ENCODE data around the gene SRXN1. TPM values are rescaled to one million over a fixed set of nuclear protein-coding genes. Genes with fewer than 3 reads are reported as not detected.

Gene SRXN1
- total and polyA plus RNA-seq, 9 of the 15 experiments (the other 6 are each of a cell fraction or from before 2014, with no cell fraction given) = 6.8 to 36.4 (median 21.6) TPM

DNA sequence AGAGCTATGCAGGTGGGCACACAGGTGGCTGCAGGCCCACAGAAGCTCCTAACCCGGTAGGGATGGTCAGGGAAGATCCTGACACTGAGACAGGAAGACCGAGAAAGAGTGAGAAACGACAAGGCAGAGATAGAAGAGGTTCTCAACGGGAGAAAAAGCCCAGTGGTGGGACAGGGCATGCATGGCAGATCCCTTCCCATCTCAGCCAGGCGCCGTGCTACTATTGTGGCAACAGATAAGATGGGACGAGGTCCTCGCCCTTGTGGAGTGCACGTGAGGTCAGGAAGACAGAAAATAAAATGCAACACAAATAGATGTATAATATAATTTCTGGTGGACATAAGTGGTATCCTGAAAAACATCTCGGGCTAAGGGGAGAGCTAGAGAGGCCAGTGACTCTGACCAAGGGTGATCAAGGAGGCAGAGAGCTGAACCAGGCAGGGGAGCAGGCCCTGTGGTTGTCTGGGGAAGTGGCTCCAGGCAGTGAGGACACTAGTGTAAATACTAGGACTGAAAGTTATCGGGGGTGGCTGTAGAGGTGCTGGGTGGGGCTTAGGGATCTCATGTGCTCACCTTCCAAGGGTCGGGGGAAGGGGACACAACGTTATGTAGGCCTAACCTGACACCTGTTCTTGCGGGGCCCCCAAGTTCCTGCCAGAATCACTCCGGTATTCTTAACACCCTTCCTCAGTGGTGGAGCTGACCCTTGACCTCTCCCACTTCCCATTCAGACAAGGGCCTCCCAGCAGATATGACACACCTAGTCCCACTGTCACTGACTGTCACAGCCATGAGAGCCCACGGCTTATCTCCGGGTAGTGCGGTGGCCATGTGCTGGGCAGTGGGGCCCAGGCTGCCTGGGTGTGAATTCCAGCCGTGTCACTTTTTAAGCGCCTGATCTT is 1.0 kb downstream of the SRXN1 start (continued):
- no peak for TF ChIP-seq DMBX1 (CRISPR knock-in tag; IDR thresholded peaks at IDR 0.05; ENCODE audit: borderline replicate concordance)
- TF ChIP-seq MTA3 (IDR thresholded peaks at IDR 0.05; ENCODE audit: borderline replicate concordance) = no peak
- no peak; the same call in 1 of the 2 replicates for TF ChIP-seq SMARCA4 (IDR thresholded peaks at IDR 0.05)
- no peak for TF ChIP-seq ELF1 (tag; IDR thresholded peaks at IDR 0.05)
- no peak for TF ChIP-seq RFX5 (IDR thresholded peaks at IDR 0.05; ENCODE audit: low read depth, low read length)
- TF ChIP-seq FOXP1 (CRISPR knock-in tag; IDR thresholded peaks at IDR 0.05) = peak; percentile 13; the same call in 1 of the 2 replicates
- TF ChIP-seq CBX2 (IDR thresholded peaks at IDR 0.05; ENCODE audit: insufficient read depth, low read length, poor library complexity, severe bottlenecking) = no peak
- TF ChIP-seq, protein P1, sequence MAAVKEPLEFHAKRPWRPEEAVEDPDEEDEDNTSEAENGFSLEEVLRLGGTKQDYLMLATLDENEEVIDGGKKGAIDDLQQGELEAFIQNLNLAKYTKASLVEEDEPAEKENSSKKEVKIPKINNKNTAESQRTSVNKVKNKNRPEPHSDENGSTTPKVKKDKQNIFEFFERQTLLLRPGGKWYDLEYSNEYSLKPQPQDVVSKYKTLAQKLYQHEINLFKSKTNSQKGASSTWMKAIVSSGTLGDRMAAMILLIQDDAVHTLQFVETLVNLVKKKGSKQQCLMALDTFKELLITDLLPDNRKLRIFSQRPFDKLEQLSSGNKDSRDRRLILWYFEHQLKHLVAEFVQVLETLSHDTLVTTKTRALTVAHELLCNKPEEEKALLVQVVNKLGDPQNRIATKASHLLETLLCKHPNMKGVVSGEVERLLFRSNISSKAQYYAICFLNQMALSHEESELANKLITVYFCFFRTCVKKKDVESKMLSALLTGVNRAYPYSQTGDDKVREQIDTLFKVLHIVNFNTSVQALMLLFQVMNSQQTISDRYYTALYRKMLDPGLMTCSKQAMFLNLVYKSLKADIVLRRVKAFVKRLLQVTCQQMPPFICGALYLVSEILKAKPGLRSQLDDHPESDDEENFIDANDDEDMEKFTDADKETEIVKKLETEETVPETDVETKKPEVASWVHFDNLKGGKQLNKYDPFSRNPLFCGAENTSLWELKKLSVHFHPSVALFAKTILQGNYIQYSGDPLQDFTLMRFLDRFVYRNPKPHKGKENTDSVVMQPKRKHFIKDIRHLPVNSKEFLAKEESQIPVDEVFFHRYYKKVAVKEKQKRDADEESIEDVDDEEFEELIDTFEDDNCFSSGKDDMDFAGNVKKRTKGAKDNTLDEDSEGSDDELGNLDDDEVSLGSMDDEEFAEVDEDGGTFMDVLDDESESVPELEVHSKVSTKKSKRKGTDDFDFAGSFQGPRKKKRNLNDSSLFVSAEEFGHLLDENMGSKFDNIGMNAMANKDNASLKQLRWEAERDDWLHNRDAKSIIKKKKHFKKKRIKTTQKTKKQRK (IDR thresholded peaks at IDR 0.05; ENCODE audit: borderline replicate concordance, low read depth, low read length) = no peak
- TF ChIP-seq ARNT (IDR thresholded peaks at IDR 0.05) = no peak
- no peak for TF ChIP-seq NFE2L1 (tag; IDR thresholded peaks at IDR 0.05; ENCODE audit: borderline replicate concordance, low read depth)
- TF ChIP-seq PHF21A (IDR thresholded peaks at IDR 0.05; ENCODE audit: borderline replicate concordance, low read depth) = no peak
- TF ChIP-seq, protein P2, sequence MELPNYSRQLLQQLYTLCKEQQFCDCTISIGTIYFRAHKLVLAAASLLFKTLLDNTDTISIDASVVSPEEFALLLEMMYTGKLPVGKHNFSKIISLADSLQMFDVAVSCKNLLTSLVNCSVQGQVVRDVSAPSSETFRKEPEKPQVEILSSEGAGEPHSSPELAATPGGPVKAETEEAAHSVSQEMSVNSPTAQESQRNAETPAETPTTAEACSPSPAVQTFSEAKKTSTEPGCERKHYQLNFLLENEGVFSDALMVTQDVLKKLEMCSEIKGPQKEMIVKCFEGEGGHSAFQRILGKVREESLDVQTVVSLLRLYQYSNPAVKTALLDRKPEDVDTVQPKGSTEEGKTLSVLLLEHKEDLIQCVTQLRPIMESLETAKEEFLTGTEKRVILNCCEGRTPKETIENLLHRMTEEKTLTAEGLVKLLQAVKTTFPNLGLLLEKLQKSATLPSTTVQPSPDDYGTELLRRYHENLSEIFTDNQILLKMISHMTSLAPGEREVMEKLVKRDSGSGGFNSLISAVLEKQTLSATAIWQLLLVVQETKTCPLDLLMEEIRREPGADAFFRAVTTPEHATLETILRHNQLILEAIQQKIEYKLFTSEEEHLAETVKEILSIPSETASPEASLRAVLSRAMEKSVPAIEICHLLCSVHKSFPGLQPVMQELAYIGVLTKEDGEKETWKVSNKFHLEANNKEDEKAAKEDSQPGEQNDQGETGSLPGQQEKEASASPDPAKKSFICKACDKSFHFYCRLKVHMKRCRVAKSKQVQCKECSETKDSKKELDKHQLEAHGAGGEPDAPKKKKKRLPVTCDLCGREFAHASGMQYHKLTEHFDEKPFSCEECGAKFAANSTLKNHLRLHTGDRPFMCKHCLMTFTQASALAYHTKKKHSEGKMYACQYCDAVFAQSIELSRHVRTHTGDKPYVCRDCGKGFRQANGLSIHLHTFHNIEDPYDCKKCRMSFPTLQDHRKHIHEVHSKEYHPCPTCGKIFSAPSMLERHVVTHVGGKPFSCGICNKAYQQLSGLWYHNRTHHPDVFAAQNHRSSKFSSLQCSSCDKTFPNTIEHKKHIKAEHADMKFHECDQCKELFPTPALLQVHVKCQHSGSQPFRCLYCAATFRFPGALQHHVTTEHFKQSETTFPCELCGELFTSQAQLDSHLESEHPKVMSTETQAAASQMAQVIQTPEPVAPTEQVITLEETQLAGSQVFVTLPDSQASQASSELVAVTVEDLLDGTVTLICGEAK (IDR thresholded peaks at IDR 0.05) = no peak
- TF ChIP-seq, protein P2 (CRISPR knock-in tag; IDR thresholded peaks at IDR 0.05) = no peak
- no peak for TF ChIP-seq ZNF3 (CRISPR knock-in tag; IDR thresholded peaks at IDR 0.05)
- TF ChIP-seq EHMT2 (IDR thresholded peaks at IDR 0.05) = no peak
- TF ChIP-seq SMARCC2 (IDR thresholded peaks at IDR 0.05; ENCODE audit: low read depth) = no peak

All from K562 (cell line).